NCI-H2171 (cell line): ENCODE results near the gene OR2AJ1.

Experiments used
- DNase-seq: peaks from one replicate; lab custom pipeline; 2025; lab: John Stamatoyannopoulos, UW

OR2AJ1 gene

DNA sequence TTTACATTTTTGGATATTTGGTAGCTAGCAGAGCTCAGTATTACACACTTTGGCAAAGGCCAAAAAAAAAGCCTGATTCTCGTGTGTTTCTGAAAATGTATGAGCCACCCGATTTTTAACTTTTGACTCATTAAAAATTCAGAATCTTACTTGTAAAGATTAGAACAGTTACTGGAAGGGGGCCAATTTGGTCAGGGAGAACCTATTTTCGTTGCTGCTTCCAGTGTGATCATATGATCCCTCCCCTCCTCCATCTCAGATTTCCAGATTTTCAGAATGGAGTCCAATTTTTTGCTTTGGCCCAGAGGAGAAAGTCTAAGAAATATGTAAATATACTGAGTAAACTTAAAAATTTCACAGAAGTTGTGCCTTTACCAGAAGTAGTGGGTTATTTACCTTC, 37.1 kb downstream of the OR2AJ1 start:
- no peak for DNase-seq

DNA sequence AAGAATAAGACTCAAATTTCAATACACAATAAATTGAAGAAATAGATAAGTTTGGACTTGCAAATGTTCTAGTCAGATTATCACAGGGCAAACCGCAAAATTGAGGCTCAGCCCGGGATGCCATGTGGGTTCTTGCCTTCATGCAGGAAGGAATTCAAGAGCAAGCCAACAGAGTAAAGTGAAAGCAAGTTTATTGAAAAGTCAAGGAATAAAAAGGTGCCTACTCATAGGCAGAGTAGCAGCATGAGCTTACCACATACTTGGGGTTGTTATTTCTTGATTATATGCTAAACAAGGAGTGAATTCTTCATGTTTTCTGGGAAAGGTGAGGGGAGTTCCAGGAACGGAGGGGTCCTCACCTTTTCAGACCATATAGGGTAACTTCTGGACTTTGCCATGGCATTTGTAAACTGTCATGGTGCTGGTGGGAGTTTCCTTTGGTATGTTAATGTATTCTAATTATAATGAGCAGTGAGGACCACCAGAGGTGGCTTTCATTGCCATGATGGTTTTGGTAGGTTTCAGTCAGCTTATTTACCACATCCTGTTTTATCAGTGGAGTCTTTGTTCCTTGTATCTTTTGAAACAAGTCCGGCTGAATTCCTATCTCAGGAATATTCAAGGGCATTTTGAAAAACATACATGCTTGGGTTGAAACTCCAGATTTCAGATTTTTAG, 38.4 kb downstream of the OR2AJ1 start:
- DNase-seq: no peak

DNA sequence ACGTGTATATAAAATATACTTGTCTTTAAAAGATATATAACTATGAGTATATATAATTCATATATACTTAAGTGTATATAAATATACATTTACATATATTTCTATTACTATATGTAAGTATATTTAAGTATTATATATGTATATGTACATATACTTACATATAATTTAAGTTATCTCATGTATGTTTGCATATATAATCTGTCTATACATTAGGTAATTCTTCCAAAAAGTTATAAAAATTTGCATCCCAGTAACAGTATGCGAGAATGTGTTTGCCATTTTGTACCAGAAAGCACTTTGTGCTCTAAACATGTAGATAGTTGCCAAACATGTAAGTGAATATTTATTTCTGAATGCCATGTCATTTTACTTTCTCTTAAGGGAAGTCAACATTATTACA, 40.2 kb downstream of the OR2AJ1 start, which contains the start of gene OR2AK2:
OR2AK2 (plus strand) TSS at position 301 of the 400 bp plus-strand sequence. CDS start 144 bp downstream, outside the sequence.
- DNase-seq: no peak

DNA sequence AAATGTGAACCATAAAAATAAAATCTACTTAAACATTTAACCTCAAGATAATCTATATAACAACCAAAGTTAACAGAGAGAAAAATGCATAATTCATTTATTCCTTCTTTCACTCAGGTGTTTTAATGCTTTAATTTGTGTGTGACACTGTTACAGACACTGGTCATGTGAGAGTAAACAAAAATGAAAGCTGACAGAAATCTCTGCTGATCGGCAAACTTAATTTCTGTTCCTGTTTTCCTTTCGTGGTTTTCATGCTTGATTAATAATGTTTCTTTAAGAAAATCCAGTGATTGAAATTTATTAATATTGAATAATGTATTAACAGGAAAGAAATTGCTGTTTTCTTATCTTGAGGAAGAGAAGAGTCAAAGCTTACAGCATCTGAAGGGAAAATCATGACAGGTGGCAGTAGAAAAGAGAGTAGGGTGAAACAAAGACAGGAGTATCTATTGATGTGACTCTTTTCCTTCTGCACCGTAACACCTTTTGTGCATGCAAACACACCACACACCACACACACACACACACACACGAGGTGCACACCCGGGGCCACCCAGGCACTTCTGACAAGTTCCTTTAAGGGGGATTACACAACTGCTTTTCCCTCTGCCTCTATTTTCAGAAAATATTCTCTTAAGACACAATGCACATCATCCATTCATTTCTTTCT, 42.0 kb downstream of the OR2AJ1 start:
- DNase-seq: no peak
